Measurements from ENCODE around the gene SPP1.

DNA sequence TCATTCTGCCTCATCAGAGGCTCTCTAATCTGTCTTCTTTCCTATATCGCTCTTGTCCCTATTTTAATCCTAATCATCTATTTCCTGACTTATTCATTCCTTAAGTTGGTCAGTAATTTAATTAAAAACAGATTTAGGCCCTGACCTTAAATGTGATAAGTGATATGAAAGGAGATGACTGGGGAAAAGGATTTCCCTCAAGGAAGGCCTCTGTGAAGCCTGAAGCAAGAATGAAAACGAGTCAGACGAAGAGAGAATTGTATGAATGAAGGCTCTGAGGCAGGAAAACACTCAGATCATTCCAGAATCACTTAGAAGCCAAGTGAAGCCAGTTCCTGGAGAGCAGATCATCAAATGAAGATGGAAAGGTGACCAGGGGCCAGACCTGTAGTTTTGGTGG lies 54.0 kb downstream of the SPP1 start:
- TF ChIP-seq, protein P1, sequence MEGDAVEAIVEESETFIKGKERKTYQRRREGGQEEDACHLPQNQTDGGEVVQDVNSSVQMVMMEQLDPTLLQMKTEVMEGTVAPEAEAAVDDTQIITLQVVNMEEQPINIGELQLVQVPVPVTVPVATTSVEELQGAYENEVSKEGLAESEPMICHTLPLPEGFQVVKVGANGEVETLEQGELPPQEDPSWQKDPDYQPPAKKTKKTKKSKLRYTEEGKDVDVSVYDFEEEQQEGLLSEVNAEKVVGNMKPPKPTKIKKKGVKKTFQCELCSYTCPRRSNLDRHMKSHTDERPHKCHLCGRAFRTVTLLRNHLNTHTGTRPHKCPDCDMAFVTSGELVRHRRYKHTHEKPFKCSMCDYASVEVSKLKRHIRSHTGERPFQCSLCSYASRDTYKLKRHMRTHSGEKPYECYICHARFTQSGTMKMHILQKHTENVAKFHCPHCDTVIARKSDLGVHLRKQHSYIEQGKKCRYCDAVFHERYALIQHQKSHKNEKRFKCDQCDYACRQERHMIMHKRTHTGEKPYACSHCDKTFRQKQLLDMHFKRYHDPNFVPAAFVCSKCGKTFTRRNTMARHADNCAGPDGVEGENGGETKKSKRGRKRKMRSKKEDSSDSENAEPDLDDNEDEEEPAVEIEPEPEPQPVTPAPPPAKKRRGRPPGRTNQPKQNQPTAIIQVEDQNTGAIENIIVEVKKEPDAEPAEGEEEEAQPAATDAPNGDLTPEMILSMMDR (IDR thresholded peaks at IDR 0.05), result no peak
- TF ChIP-seq POLR2A (IDR thresholded peaks at IDR 0.05) (no peak), POLR2AphosphoS5 (IDR thresholded peaks at IDR 0.05) (no peak), EP300 (IDR thresholded peaks at IDR 0.05) (no peak)

Data from sigmoid colon (tissue), 4 donors.